HG03139 (cell line): ENCODE results near the gene FSCN2.

Experiments used
- ATAC-seq: cut with Tn5 transposase; IDR thresholded peaks from one replicate; pipeline ENCODE4 v1.9.1; 2021; ENCODE audit not compliant: unreplicated experiment

The FSCN2 gene

DNA sequence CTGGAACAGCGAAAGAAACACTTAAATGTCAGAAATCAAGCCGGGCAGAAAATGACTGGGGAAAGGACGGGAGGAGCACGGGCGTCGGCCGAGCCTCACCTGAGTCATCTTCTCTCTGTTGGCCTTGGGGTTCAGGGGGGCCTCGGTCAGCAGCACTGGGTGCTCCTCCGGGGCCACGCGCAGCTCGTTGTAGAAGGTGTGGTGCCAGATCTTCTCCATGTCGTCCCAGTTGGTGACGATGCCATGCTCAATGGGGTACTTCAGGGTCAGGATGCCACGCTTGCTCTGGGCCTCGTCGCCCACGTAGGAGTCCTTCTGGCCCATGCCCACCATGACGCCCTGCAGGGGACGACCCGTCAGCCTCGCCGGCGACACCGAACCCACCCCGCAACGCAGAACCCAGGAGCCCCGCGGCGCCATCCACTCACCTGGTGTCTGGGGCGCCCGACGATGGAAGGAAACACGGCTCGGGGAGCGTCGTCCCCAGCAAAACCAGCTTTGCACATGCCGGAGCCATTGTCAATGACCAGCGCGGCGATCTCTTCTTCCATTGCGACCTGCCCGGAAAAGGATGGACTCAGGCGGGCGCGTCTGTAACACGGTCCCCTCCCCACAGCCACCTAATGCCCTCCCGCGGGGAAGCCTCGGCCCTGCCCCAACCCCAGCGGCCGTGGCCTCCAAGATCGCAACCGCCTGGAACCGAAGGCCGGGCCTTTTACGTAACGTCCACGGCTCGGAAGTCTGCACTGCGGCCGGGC is 16.2 kb upstream of the FSCN2 start:
- ATAC-seq, result no peak

DNA sequence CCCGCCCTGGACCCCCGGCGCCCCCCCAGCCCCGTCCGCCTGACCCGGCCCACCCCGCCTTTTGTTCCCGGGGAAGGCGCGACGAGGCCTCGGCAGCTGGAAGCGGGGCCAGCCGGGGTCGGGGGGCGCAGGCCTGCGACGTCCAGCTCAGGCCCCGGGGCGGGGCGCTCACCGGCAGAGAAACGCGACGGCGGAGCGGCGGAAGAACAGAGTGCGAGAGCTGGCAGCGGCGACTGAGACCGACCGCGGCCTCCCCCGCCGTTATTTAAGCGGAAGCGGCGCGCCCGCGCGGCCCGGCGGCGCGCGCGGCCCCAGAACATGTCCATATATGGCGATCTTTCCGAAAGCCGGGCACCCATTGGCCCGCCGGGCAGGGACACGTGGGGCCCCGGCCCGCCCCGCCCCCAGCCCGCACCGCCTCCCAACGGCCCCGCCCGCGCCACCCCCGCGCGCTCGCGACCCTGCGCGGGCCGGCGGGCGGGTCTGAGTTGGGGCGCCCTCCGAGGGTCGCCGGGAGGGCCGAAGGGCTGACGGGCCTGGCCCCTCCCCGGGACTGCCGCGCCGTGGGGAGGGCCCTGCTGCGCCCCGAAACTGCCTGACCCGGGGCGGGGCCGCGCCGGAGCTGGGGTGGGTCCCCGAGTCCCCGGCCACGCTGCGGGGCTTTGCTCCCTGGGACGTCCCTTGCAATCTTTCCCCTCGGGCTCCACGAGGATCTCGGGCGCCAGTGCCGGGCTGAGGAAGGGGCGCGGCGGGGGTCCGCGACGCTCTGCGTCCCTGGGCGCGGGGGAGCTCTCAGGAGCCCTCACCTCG is 15.4 kb upstream of the FSCN2 start, which contains the start of gene ACTG1:
Gene ACTG1 (minus strand): TSS at position 238 of the 810 bp plus-strand sequence. CDS start 445 bp downstream, outside the sequence.
- peak; percentile 31 for ATAC-seq

DNA sequence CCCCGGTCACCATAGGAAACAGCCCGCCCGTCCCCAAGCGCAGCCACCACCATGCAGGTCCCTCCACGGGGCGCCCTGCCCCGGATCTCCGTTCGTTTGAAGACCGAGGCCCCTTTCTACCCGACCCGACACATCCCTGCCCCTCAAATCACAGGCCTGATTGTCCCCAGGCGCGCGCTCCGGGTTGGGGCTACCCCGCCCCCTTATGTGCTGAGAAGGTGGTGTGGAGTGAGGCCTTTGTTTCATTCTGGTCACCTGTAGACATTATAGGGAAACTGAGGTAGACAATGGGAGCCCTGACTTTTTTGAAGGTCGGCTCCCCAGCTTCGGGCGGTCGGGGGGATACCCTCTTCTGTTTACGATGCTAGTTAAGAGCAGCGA is 14.8 kb upstream of the FSCN2 start:
- ATAC-seq, result no peak

DNA sequence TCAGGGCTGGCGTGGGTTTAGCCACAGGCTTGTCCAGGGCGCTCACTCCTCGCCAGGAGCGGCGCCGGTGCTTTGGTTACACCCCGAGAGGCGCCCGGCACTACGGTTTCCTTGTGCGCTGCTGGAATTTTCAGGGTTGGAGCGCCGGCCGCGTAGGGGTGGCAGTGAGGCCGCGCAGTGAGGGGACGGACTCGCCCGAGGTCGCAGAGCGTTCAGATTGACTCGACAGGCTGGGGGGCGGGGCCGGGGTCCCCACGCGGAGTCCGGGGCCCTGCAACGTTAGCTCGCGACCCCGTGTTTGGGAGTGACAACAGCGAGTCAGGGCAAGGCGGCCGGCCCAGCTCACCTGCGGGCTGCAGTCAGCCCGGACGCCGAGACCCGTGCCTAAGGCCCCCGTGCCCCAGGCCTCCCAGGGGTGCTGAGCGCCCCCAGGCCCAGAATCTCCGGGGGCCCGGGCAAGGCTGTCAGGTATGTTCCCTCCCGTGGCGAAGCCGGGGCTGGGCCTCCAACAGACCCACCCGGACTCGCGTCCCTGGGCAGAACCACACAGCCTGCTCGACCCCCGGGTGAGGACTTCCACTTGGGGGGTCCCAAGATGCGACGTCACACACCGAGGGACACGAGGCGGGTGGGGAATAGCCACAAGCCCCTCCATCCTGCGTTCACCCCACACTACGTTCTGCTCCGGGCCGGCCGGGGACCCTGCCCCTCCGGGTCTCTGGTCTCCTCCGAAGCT is 14.3 kb upstream of the FSCN2 start:
- ATAC-seq, result peak; percentile 0

DNA sequence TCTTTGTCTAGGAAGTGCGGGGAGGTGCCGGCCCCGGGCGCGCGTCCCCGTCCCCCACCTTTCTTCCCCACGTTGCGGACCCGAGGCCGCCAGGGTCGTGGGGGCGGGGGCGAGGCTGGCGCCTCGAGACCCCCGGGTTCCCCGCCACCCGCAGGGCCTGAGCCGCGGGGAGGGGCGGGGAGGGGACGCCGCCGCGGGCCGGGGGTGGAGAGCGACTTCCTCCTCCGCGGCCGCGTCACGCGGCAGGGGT is 13.8 kb upstream of the FSCN2 start:
- no peak for ATAC-seq

DNA sequence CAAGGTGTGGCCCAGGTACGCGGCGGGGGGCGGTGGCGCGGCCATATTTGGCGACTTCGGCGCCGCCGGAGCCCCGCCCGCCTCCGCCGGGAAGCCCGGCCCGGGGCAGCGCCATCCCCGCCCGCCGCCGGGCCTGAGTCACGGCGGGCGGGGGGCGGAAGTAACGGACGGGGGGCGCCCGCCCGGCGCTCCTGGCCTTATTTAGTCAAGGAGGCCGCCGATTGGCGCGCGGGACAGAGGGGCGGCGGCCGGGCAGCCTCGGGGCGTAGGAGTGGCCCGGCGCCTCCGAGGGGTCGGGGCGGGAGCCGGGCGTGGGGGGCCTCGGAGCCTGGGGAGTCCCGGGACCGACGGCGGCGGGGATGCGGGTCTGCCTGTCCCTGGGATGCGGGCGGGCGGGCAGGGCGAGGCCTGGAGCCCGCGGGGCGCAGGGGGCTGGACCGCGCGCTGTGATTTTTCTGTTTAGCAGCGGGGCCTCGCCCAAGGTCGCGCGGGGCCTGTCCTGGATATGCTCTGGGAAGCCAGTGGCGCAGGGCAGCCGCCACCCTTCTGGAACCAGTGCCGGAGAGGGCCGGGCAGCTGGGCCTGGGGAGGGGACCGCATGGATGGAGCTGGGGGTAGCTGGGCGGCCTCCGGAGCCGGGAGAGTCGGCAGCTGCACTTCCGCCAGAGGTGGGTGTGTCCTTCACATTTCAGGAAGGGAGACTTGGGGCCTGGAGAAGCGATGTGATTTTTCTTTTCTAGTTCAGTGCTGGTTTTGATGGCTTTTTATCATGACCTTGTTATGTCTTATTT is 13.2 kb upstream of the FSCN2 start:
- peak; percentile 16 for ATAC-seq

DNA sequence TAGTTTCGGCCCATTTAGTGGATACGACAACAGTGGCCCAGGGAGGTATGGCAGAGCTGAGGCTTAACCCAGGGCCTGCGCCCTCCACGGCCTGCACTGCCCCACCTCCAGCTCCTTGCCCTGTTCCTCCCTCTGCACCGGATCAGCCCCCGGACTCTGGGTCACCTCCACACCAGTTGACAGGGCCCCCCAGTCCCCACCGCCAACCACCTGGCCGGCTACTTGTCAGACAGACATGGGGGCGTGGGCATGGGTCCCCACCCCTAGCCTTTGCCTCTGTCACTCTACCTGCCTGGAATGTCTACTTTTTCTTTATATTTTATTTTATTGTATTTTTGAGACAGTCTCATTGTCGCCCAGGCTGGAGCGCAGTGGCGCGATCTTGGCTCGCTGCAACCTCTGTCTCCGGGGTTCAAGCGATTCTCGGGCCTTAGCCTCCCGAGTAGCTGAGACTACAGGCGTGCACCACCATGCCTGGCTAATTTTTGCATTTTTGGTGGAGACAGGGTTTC is 12.6 kb upstream of the FSCN2 start:
- no peak for ATAC-seq

DNA sequence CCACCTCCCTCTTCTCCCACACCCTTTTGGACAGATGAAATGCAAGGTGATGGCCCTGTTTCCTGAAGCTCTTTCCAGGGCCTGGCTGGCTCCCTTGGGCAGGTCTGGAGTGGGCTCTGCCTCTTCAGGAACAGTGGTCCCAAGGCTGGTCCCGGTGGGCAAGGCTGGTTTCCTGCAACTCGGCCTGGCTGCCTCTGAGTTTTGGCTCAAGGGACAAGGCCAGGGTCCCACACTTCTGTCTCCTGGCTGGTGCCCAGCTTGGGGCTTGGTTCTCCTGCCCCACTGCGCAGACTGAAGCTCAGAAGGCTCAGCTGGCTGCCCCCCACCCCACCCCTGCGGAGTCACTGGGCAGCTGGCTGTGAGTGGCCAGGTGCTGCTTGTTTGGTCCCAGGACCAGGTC is 11.7 kb upstream of the FSCN2 start:
- no peak for ATAC-seq

DNA sequence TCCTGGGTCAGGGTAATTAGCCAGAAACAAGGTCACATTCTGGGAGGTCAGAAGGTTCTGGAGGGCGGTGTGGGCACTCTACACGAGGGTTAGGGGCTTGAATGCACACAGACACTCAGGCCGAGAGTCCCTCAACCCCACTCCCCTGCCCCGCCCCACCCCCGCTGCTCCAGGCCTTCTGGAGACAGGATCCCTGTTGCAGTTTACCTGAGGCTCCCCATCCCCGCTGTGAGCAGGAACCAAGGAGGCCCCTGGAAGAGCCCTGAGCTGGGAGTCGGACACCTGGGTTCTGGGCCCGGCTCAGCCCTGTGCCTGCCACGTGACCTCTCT is 11.2 kb upstream of the FSCN2 start:
- no peak for ATAC-seq

DNA sequence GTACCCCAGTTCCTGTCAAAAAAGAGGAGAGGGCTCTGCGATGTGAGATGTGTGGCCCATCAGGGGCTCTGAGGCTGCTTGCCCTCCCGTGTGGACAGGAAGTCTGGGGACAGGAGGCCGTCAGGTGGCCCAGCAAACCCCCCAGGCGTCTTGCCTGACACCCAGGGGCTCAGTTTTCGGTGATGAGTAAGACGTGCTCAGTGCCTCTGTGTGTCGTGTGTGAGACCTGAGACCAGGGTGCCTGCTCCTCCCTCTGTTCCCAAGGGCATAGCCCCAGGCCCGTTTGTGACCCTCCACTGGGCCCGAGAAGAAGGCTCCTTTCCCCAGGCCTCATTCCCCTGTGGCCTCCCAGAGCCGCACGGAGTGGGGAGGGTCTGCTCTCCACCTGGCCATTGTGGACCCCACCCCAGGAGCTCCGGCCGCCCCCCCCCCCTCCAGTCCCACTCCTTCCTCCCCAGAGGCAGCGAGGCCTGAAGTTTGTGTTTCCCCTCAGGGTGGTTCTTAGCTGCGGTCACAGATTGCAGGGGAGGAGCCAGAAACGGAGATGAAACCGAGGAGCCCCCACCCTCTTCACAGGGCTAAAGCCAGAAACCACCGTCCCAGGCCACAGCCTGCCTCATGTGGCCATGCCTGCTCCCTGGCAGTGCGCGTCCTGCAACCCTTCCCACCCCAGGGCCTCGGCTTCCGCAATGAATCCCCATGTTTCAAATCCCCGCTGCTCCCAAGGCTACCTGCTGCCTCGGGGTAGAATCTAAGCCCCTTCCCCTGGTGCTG is 10.7 kb upstream of the FSCN2 start:
- ATAC-seq, result no peak

DNA sequence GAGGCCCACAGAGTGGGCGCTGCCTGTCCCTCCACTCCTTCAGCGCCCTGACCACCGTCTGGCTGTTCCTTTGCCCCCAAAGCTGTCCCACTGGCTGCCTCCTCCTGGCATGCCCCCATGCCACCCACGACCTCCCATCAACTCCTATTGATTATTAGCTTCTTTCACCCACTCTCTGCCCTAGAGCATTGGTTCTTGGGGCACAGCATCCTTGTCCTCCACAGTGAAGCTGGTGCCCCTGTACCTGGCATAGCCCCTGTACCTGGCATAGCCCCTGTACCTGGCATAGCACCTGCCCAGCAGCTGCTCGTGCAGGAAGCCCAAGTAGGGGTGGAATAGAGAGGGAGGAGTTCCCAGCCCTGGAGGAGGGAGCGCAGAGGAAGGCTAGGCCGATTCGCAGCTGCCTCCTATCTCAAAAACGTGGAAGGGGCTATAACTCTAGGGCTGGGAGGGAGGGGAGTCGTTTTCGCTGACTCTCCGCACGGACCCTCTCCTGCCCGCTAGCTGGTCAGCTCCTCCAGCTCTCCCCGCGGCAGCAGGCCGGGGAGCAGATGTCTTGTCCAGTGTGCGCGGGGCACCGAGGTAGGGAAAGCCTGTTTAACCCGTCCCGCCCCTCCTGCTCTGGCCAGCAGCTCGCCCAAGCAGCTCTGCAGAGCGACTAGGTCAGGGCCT is 9.9 kb upstream of the FSCN2 start:
- no peak for ATAC-seq

DNA sequence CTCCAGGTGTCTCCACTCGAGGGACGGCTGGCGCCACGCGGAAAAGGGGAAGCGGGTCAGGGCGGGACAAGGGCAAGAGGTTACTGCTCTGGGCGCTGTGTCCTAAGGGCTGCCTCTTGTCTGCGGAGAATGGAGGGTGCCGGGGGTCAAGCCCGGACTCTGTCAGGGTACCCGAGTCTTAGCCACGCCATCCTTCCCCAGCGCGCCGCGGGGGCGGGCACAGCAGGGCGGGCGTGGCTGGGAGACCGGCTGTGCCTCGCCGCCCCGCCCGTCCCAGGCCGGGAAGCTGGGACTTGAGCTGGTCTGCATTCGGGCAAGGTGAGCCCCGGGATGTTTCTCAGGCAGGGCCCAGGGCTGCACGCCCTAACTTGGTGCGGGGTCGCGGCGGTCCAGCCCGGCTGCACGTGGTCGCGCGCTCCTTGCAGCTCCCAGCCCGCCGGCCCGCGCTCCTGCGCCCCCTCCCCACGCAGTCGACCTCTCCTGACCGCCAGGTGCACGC is 9.3 kb upstream of the FSCN2 start:
- no peak for ATAC-seq

DNA sequence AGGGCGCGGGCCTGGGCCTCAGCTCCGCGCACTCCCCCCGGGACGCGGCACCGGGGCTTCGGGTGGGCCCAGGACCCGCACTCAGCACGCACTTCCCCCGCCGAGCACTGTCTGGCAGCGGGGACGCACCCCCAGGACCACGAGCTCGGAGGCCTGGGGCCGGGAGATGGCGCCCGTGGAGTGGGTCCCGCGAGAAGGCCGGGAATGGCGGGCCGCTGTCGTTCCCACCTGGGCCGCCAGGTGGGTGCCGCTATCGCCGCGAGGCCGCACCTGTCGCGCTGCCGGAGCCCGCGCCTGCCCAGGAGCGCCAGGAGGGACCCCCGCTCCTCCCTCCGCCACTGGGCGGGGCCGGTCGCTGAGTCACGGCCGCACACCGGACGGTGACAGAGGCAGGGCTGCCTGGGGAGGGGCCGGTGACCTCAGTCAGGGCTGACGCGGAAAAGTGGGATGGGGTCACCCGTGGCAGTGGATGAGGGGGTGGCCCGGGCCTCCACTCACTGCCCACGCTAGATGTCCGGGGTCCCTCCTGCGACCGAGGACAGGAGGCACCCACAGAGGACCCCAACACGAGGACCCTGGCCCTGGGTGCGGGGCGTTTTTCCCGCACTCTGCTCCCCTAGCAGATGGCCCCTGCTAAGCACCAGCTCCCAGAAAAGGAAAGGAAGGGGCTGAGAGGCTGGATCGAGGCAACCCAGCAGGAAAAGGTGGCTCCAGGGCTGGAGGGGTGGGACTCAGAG is 8.7 kb upstream of the FSCN2 start:
- no peak for ATAC-seq

DNA sequence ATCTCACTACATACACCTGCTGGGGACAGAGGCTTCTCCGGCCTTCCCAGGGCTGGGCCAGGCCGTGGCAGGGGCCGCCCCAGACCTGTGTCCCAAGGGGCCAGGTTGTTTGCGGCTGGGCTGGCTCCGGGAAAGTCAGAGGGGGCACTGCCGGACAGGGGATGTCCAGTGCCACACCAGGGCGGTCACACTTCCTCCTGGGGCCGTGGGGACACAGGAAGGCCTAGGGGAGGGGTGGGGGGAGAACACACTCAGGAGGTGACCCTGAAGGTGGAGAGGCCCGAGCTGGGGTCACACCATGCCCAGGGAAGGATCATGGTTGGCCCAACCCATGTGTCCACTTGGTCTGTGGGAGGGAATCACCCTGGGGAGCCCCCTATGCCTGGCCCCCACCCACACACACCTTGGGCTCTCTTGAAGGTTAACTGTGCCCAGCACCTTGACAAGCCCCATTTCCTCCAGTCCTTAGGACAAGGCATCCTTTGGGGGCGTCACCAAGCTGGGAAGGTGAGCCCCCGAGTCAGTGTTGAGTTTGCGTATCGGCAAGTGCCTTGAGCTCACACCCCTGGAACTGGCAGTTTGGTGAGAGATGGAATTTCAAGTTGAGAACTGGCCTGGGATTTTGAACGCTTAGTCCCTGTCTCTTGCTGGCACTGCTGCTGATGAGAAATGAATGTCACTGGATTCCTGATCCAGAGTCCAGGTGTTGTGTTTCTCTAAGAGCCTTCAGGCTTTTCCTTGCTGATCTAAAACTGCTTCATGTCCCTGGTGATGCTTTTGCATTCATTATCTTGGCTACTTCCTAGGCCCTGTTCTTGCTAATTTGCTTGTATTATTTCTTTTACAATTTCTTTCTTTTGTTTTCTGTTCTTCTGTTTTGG is 7.9 kb upstream of the FSCN2 start:
- no peak for ATAC-seq

DNA sequence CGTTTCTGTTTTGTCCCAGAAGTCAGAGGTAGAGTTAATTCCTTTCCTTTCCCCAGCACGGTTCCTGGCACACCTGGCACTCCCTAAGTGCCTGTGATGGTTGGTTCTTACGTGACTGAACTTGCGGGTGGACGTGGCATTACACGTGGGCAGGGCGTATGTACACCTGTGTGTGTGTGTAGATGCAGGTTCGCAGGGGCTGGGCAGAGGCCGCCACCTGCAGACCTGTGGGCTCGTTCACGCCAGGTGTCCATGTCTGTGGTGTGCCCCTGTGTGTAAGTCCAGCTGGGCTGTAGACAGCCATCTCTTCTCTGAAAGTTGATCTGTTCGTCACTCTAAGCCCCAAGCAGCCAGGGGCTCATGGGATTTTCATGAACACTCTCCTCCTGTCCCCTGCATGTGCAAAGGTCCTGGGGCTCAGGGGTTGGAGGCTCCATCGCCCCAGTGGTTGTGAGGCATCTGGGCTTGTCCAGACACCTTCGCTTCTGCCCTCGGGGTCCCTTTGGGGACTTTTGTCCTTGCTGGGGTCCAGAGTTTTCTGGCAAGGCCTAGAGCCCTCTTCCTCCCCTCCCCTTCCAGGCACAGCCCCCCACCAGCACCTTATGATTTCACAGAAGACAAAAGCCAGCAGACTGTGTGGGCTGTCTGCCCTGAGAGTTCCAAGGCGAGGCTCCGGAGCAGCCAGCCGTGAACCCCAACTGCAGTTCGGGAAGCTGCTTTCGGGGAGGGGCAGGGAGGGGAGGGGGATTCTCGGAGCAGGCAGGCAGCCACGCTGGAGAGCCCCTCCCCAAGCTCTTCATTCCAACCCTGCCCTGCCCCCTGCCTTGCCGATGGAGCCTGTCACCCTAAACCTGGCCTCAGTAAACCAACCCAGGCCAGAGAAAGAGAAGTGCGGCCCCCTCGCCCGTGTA is 5.4 kb upstream of the FSCN2 start:
- ATAC-seq, result no peak

DNA sequence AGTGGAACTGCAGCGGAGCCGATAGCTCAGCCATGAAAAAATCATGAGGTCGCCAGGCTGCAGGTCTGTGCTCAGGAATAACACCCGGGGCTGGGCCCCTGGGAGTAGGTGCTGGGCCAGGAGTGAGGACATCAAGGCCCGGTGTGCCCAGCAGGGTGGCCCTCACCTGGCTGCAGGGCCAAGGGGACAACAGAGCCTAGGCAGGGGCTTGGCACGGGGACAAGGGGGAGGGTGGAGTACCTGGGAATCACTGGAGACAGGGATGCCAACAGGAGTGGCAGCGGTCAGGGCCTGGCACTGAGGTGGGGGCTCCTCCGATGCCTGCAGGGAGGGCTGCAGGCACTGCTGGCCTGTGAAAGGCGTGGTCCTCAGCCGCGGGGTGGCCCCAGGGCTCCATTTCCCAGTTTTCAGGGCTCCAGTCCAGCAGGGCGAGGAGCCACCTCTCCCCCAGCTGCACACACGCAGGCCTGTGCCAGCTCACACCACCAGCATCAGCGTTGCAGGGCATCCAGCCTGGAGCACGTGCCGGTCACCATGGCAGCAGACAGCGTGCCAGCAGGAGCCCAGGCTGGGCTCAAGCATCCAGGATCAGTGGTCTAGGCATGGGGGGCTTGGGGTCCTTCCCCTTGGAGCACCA is 4.7 kb upstream of the FSCN2 start:
- no peak for ATAC-seq
